ENCODE results near the gene OR4F6.

The OR4F6 gene

DNA sequence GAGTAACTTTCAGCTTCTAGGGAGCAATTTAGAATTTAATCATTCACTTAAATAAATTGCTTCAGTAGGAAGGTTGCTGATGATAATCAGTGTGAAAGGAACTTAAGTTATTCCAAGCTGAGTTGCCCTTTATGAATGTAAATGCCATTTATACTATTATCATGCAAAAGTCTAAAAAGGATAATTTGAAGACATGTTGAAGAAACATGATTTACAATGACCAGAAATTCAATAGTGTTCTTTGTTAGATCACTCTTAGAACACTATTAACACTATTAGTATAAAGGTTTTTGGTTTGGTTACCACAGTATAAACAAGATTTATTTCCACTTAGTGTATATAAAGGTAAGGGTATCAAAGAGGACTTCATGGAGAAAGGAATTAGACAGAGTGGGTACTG is 1.6 kb downstream of the OR4F6 start:
- no peak for DNase-seq (ENCODE audit: low read depth in 2 of 2)

DNA sequence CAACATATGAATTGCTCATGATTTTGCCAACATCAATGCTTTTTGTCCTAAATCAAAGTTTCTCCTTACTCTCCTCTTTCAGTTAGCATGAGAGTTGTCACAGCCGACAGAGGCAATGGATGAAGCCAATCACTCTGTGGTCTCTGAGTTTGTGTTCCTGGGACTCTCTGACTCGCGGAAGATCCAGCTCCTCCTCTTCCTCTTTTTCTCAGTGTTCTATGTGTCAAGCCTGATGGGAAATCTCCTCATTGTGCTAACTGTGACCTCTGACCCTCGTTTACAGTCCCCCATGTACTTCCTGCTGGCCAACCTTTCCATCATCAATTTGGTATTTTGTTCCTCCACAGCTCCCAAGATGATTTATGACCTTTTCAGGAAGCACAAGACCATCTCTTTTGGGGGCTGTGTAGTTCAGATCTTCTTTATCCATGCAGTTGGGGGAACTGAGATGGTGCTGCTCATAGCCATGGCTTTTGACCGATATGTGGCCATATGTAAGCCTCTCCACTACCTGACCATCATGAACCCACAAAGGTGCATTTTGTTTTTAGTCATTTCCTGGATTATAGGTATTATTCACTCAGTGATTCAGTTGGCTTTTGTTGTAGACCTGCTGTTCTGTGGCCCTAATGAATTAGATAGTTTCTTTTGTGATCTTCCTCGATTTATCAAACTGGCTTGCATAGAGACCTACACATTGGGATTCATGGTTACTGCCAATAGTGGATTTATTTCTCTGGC is 2.5 kb downstream of the OR4F6 start:
- DNase-seq (ENCODE audit: low read depth in 2 of 2) = no peak

DNA sequence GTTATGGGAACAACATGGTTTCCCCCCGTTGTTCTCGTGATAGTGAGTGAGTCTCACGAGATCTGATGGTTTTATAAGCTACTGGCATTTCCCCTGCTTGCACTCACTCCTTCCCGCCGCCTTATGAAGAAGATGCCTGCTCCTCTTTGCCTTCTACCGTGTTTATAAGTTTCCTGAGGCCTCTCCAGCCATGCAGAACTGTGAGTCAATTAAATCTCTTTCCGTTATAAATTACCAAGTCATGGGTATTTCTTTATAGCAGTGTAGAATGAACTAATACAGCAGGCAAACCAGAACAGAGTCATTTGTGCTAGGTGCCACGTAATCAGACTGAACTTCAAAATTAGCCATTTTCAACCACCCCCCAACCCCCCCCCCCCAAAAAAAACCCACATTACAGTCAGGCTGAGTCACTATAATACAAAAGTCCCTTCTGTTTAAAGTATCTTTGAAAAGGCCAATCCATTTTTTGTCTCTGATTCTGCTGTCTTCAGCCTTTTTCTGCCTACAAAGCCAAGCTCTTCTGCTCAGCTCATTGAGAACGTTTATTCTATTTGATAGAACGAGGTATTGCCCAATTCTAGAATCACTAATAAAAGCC is 4.1 kb downstream of the OR4F6 start:
- no peak for DNase-seq (ENCODE audit: low read depth in 2 of 2)

DNA sequence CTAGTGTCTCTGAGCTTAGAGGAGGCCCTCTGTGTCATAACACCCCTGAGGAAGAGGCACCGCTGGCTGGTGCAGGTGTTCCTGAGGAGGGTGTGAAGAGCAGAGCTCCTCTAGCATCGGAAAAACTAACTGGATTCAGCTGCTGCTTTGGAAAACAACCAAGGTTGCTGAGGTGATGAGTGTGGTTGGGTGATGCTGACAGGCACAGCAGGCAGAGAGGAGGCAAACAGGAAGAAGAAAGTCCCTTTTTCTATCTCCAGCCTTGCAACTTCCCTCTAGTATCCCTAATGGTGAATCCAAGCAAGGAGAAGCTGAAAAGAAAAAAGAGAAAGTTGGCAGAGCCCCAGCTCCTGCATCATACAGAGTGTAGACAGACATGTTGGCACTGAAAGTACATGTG is 4.9 kb downstream of the OR4F6 start:
- DNase-seq (ENCODE audit: low read depth in 2 of 2) = no peak

DNA sequence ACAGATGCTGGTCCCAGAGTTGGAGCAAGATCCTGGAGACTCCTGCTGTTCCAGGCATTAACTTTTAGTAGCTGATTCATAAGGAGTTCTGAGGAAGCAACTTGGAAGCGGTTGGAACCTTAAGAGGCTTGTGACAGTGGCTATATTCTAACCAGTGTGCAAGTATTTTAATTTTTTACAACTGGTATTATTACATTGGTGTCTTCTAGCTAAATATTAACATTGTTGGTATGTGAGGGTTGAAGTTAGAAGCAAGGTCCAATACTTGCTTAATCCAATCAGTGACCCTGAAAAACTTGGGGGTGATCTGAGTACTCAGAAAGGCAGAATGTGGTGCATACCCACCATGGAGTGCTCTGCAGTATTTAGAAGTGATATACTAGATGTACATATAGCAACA is 7.1 kb downstream of the OR4F6 start:
- DNase-seq (ENCODE audit: low read depth in 2 of 2) = no peak

DNA sequence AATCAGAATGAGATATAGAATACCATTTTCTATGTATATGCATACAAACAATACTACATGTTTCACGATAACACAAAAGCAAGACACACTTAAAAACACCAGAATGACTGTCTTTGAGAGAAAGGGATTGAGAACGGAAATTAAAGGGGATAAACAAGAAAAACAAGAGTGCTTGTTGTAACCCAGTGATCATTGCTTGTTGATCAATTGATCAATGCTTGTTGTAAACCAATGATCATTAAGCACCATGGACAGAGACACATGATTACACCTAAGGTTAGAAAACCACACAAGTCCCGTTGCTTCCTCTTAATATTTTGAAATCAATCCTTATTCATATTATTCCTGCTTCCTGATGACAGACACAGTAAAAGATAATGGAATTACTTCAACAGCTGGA is 7.6 kb downstream of the OR4F6 start:
- DNase-seq (ENCODE audit: low read depth in 2 of 2) = no peak

DNA sequence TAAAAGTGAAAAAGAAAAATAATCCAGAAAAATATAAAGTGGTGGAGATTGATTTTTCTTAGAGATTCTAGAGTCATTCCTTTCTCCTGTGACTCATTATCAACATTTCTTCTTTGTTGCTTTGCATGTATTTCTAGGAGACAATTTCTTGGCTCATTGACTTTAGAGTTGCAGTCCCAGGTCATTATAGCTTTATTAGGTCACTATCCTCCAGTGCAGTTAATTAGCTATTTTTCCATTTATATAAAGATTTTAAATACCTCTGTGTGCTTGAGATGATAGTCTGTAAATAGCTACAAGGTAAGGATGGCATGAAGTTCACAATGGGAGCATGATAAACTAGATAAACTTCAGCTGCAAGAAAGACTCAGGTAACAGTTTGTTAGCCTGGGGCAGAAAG is 8.6 kb downstream of the OR4F6 start, which contains the start of gene OR4F15:
TSS of gene OR4F15 (plus strand) at position 301 of the 400 bp plus-strand sequence. CDS start 5,985 bp downstream, outside the sequence.
- no peak for DNase-seq (ENCODE audit: low read depth in 2 of 2)

DNA sequence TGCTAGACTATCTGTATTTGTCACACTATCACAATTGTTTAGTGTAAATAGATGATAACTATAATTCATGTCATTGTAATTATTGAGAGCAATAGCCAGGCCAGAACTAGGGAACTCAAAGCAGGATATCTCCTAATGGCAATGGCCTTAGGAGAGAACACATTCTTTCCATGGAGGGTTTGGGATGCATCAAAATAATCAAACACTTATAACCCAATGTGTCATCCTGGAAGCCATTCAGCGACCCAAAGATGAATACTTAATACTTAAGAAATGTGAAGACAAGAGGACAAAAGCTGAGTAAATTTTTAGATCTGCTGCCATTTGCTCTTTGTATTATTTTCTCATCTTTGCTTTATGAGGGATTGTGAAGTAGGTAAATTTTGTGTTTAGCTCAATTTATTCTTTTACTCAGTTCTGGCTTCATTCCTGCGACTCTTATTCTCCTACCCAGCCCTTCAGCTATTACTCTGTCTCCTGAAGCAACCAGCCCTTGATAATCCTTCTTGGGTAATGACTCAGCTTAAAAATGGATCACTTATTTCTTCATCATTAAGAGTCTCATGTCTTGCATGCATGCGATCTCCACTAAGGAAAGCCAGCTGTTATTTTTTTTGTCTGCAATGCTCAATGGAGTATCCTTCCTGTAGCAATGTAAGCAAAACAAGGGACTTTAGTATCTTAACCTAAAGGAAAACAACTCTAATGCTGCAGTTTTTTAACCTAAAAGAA is 10.7 kb downstream of the OR4F6 start:
- DNase-seq (ENCODE audit: low read depth in 2 of 2) = no peak

DNA sequence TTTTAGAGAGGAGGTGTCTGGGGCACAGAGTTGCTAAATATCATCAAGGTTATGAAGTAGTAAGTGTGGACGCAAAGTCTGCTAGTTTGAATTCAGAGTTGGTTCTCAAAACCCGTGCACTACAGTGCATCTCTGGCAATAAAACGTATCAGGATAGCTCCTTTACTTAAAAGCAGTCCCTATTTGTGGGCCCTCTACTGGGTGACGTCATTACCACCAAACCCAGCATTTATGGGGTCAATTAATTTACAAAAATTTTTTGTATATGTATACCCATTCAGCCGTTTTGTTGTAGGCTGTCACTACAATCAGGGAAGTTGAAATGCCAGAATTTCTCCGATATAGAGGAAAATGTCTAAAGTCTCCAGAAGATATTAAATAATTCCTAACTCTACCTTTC is 17.5 kb downstream of the OR4F6 start:
- no peak for DNase-seq (ENCODE audit: low read depth in 2 of 2)

DNA sequence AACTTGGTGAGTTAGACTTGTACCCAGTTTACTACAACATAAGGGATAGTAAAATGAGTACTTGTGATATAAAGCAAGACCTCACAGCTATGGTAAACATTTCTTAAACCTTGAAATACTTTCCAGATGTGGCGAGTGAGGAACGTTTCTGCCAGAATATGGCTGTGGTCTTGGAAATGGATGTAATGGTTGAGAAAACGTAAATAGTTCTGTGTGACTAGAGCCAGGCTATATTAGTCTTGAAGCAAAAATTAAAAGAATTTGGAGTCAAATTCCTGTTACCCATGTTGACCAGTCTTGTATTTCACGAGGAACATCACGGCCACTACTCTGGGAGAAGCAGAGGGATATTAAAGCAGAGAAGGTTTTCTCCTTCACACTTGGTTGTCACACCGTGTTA is 23.9 kb downstream of the OR4F6 start:
- DNase-seq (ENCODE audit: low read depth in 2 of 2) = no peak

DNA sequence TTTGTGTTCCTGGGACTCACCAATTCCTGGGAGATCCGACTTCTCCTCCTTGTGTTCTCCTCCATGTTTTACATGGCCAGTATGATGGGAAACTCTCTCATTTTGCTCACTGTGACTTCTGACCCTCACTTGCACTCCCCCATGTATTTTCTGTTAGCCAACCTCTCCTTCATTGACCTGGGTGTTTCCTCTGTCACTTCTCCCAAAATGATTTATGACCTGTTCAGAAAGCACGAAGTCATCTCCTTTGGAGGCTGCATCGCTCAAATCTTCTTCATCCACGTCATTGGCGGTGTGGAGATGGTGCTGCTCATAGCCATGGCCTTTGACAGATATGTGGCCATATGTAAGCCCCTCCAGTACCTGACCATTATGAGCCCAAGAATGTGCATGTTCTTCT is 25.5 kb downstream of the OR4F6 start:
- DNase-seq (ENCODE audit: low read depth in 2 of 2) = no peak

DNA sequence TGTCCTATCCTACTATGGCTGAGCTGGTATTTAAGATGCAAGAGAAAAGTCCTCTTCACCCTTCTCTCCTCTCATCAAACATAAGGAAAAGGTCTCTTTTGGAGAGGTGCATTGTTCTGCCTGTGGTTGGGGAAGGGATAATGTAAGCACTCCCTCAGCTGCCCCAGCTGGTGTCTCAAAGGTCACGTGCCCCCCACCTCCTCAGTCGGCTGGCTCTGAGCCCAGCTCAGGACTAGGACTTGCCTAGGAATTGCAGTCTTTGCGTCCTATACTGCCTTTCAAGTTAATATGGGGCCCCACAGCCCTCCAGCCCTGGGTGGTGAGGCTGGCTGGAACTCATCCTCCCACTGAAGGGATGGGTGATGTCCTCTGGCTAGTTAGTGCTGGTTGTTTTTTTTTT is 38.3 kb downstream of the OR4F6 start:
- DNase-seq (ENCODE audit: low read depth in 2 of 2) = no peak

DNA sequence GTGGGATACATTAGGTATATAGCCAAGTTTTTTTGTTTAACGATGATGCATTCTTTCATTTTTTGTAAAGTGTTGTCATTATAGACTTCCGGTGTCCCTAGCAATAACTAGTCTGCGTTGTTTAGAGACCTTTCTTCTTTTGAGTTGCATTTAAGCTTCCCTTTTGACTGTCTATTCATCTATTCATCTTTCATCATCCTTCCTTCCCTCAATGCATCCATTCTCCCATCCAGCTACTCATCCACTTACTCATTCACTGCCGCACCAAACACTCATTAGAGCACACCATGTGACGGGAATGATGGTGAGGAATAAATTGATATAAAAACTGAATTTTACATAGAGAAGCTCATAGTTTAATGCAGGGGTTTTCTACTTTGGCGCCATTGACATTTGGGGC is 41.6 kb downstream of the OR4F6 start:
- DNase-seq (ENCODE audit: low read depth in 2 of 2) = no peak

DNA sequence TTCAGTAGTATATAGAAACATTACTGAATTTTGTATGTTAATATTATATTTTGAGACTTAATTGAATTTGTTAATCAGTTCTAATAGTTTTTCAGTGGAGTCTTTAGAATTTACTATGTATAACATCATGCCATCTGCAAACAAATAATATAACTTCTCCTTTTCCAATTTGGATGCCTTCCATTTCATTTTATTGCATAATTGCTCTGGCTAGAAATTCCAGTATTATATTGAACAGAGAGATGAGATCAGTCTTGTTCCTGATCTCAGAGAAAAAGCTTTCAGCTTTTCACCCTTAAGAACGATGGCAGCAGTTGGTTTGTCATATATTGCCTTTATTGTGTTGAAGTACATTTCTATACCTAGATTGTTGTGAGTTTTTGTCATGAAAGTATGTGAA is 49.0 kb downstream of the OR4F6 start:
- DNase-seq (ENCODE audit: low read depth in 2 of 2) = no peak
